B cell (primary cell): ENCODE data around the gene BCAS4. TPM values are rescaled to one million over a fixed set of nuclear protein-coding genes. Genes with fewer than 3 reads are reported as not detected.

Experiments used
- ATAC-seq: fragments of 200-7000 bp; cut with Tn5 transposase; one replicate; pipeline ENCODE4 v1.10.0; 2021; ENCODE audit warnings: low read depth, mild to moderate bottlenecking, moderate number of reproducible peaks, moderate library complexity
- CTCF ChIA-PET: fragments of 350-600 bp; sonication (Branson Sonifier 250); formaldehyde crosslinking; loops from one replicate; lab custom pipeline; 2021; ENCODE audit warnings: antibody characterized with exemption, inconsistent platforms; lab: Charles Lee
- POLR2A ChIA-PET: fragments of 350-600 bp; sonication (Branson Sonifier 250); formaldehyde crosslinking; loops from one replicate; lab custom pipeline; 2021; ENCODE audit warnings: antibody characterized with exemption; lab: Charles Lee
- DNase-seq: peaks from one replicate; pipeline ENCODE4 v3.0.0; 2013
- H2AFZ ChIP-seq: 2 replicates; pipeline ENCODE4 v1.6.1; 2012; ENCODE audit warnings: mild to moderate bottlenecking, low read depth, low read length; ENCODE audit not compliant: insufficient read depth, poor library complexity, severe bottlenecking
- H3K27ac ChIP-seq, 2 donors: 1 replicate in 1 of 2; 2 replicates in 1 of 2; pipeline ENCODE4 v1.5.1; 2012 to 2013; ENCODE audit warnings: low read length in 2 of 2, mild to moderate bottlenecking in 2 of 2, moderate library complexity in 1 of 2
- H3K27me3 ChIP-seq, 4 experiments: fragments of 200-600 bp in 1 of 4; sonication (generic) in 1 of 4; replicated peaks in 1 of 4; 1 replicate in 2 of 4; 2 replicates in 2 of 4; pipeline versions ENCODE4 v1.6.1 to v1.7.0; 2013 to 2016; ENCODE audit warnings: low read length in 3 of 4, mild to moderate bottlenecking in 2 of 4, mixed read lengths in 1 of 4, moderate library complexity in 1 of 4; ENCODE audit not compliant: insufficient read depth in 4 of 4, control insufficient read depth in 3 of 4; ENCODE audit errors: control extremely low read depth in 1 of 4
- H3K36me3 ChIP-seq, 2 experiments: replicated peaks in 1 of 2; 1 replicate in 1 of 2; 2 replicates in 1 of 2; pipeline versions ENCODE4 v1.6.1 to v1.7.1; 2013; ENCODE audit warnings: low read length in 1 of 2; ENCODE audit not compliant: insufficient read depth in 2 of 2, control insufficient read depth in 1 of 2; ENCODE audit errors: control extremely low read depth in 1 of 2, extremely low read depth in 1 of 2
- H3K4me1 ChIP-seq, 2 donors: fragments of 200-600 bp in 1 of 2; sonication (generic) in 1 of 2; 1 replicate in 1 of 2; 2 replicates in 1 of 2; pipeline versions ENCODE4 v1.5.1 to v1.6.1; 2013 to 2017; ENCODE audit warnings: low read length in 2 of 2; ENCODE audit not compliant: control insufficient read depth in 2 of 2, insufficient read depth in 2 of 2
- H3K4me2 ChIP-seq: replicated peaks from 2 replicates; pipeline ENCODE3; 2012; ENCODE audit warnings: mild to moderate bottlenecking, low read depth, low read length; ENCODE audit not compliant: poor library complexity, severe bottlenecking
- H3K4me3 ChIP-seq, 5 experiments: fragments of 200-600 bp in 1 of 5; sonication (generic) in 1 of 5; 1 replicate in 3 of 5; 2 replicates in 2 of 5; pipeline versions ENCODE4 v1.5.1 to v1.7.0; 2011 to 2016; ENCODE audit warnings: low read length in 4 of 5, mild to moderate bottlenecking in 4 of 5, low read depth in 2 of 5, control low read depth in 1 of 5, moderate library complexity in 1 of 5; ENCODE audit not compliant: insufficient read depth in 1 of 5; ENCODE audit errors: control extremely low read depth in 1 of 5, extremely low read depth in 1 of 5
- H3K79me2 ChIP-seq: fragments of 200-600 bp; sonication (generic); one replicate; pipeline ENCODE4 v1.6.0; 2016; ENCODE audit warnings: low read length; ENCODE audit not compliant: control insufficient read depth, insufficient read depth
- H3K9ac ChIP-seq: fragments of 200-600 bp; sonication (generic); 2 replicates; pipeline ENCODE4 v1.6.1; 2017; ENCODE audit warnings: mild to moderate bottlenecking, low read length, moderate library complexity
- H3K9me3 ChIP-seq, 3 donors: one replicate each; pipeline versions ENCODE4 v1.6.1 to v1.7.1; 2013; ENCODE audit warnings: low read length in 2 of 3; ENCODE audit not compliant: control insufficient read depth in 2 of 3, insufficient read depth in 1 of 3; ENCODE audit errors: control extremely low read depth in 1 of 3
- H4K20me1 ChIP-seq: 2 replicates; pipeline ENCODE4 v1.6.0; 2012; ENCODE audit warnings: mild to moderate bottlenecking, low read length; ENCODE audit not compliant: insufficient read depth, control insufficient read depth, poor library complexity, severe bottlenecking
- H3K27ac Mint-ChIP-seq: one replicate; pipeline ENCODE4 v1.8.0; 2021; ENCODE audit warnings: mixed read lengths
- H3K27me3 Mint-ChIP-seq: one replicate; pipeline ENCODE4 v1.8.0; 2021; ENCODE audit warnings: mixed read lengths
- H3K4me1 Mint-ChIP-seq: one replicate; pipeline ENCODE4 v1.8.0; 2021; ENCODE audit warnings: mixed read lengths
- H3K4me3 Mint-ChIP-seq: one replicate; pipeline ENCODE4 v1.8.0; 2021; ENCODE audit warnings: mixed read lengths
- H3K9me3 Mint-ChIP-seq: one replicate; pipeline ENCODE4 v1.8.0; 2022; ENCODE audit warnings: mixed read lengths; ENCODE audit not compliant: insufficient read depth
- EZH2 ChIP-seq: IDR thresholded peaks from 2 replicates; pipeline ENCODE4 v1.6.1; 2012; ENCODE audit warnings: borderline replicate concordance, low read depth, mild to moderate bottlenecking, moderate library complexity, low read length; ENCODE audit not compliant: insufficient read depth, poor library complexity, severe bottlenecking
- WGBS: methylation state at CpG from one replicate; pipeline ENCODE4 v1.1.5; 2013; ENCODE audit warnings: missing lambda C conversion rate; ENCODE audit not compliant: insufficient coverage; 5-methylcytosine and 5-hydroxymethylcytosine counted together
- intact Hi-C: fragments of 100-400 bp; cut with micrococcal nuclease; formaldehyde crosslinking; loops from one replicate; pipeline ENCODE4 v1.10.0; 2022
- polyA plus RNA-seq: library from polyadenylated mRNA; depleted of rRNA; stranded (reverse); fragments of >200 nt; gene quantifications from 2 replicates; pipeline ENCODE4 v1.2.3, GENCODE V29; 2012
- total RNA-seq, 2 donors: library from RNA; stranded (reverse); fragments of 120-200 nt in 1 of 2; gene quantifications; 1 replicate in 1 of 2; 2 replicates in 1 of 2; pipeline versions ENCODE4 v1.2.3 to v1.2.4, GENCODE V29; 2013 to 2022
- TF ChIP-seq, protein P1 (sequence below): fragments of 200-600 bp; IDR thresholded peaks from one replicate; pipeline ENCODE4 v1.8.0; 2022; ENCODE audit warnings: antibody characterized with exemption, mild to moderate bottlenecking

BCAS4 gene
- total and polyA plus RNA-seq, 2 donors (not counting 1 experiment from before 2014, with no cell fraction given): 44.8 to 88.2 TPM

DNA sequence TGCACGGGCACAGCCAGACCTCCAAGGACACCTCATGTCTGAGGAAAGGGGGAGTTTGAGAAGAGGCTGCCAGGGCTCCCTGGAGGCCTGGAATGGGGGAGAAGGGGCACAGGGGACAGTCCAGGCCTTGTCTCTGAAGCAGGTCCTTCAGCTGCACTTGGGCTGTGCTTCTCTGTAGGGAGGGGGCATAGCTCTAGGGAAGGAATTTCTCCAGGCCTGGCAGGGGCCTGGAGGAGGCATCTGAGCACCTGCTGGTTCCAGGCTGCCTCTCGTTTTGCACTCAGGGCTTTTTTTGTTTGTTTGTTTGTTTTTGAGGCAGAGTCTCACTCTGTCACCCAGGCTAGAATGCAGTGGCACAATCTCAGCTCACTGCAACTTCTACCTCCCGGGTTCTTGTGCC lies 67.7 kb downstream of the BCAS4 start:
- peaks cover 80% of the 10 kb centered on the region for H3K79me2 ChIP-seq
- peaks cover 0 to 46% of the 10 kb centered on the region in 2 experiments for H3K36me3 ChIP-seq
- ATAC-seq (no peak), DNase-seq (no peak)
- H3K4me1 Mint-ChIP-seq: peaks cover 17% of the 10 kb centered on the region
- CTCF ChIA-PET: interaction anchor here (0.6 kb wide), 1 partner anchor 69 kb away, joined by 3 read pairs; no protein-coding TSS in a partner anchor
- no peak overlapping the region for H3K9ac ChIP-seq
- no peaks in the 10 kb centered on the region for H3K27me3 ChIP-seq
- H3K27me3 Mint-ChIP-seq: no peaks in the 10 kb centered on the region
- H3K4me3 ChIP-seq: no peak overlapping the region
- intact Hi-C loops: no loop called here
- no peak overlapping the region for H3K4me3 Mint-ChIP-seq
- no peak overlapping the region for H3K27ac ChIP-seq
- no peak overlapping the region for H3K4me2 ChIP-seq
- POLR2A ChIA-PET: no interaction called here
- no peak overlapping the region for H3K27ac Mint-ChIP-seq
- no peaks in the 10 kb centered on the region for H3K9me3 ChIP-seq
- no peaks in the 10 kb centered on the region for H3K9me3 Mint-ChIP-seq
- 90% methylated on average over 2 of the region's 3 CpGs for WGBS
- peaks cover 5 to 16% of the 10 kb centered on the region in 2 donors for H3K4me1 ChIP-seq
- H2AFZ ChIP-seq: no peak overlapping the region
- no peak for TF ChIP-seq EZH2
- TF ChIP-seq, protein P1, sequence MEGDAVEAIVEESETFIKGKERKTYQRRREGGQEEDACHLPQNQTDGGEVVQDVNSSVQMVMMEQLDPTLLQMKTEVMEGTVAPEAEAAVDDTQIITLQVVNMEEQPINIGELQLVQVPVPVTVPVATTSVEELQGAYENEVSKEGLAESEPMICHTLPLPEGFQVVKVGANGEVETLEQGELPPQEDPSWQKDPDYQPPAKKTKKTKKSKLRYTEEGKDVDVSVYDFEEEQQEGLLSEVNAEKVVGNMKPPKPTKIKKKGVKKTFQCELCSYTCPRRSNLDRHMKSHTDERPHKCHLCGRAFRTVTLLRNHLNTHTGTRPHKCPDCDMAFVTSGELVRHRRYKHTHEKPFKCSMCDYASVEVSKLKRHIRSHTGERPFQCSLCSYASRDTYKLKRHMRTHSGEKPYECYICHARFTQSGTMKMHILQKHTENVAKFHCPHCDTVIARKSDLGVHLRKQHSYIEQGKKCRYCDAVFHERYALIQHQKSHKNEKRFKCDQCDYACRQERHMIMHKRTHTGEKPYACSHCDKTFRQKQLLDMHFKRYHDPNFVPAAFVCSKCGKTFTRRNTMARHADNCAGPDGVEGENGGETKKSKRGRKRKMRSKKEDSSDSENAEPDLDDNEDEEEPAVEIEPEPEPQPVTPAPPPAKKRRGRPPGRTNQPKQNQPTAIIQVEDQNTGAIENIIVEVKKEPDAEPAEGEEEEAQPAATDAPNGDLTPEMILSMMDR: no peak
- H4K20me1 ChIP-seq: peaks cover 66% of the 10 kb centered on the region

DNA sequence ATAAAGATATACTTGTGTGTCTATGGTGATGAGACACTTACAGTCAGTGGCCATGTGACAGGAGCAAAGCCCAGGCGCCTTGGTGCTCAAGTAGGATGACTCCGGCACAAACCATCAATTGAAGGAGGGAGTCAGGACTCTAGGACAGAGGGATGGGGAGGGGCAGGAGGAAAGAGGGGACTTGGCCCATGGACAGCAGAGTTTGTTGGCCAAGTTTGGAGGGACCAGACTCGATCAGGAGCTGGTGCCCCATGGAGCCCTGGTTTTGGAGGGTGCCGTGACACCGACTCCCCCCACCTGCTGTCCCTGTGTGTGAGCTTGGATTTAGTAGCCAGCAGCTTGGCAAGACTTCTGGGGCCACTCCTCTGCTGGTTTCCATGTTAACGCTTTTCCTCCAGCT lies 70.3 kb downstream of the BCAS4 start:
- H3K27me3 ChIP-seq: no peaks in the 10 kb centered on the region
- peaks cover 63% of the 10 kb centered on the region for H4K20me1 ChIP-seq
- no peaks in the 10 kb centered on the region for H3K9me3 ChIP-seq
- H2AFZ ChIP-seq: no peak overlapping the region
- no peak overlapping the region for H3K4me3 Mint-ChIP-seq
- DNase-seq (no peak), ATAC-seq (no peak)
- TF ChIP-seq, protein P1: no peak
- TF ChIP-seq EZH2: no peak
- intact Hi-C loops: no loop called here
- H3K36me3 ChIP-seq: peaks cover 0 to 50% of the 10 kb centered on the region in 2 experiments
- H3K27ac Mint-ChIP-seq: no peak overlapping the region
- peaks cover 85% of the 10 kb centered on the region for H3K79me2 ChIP-seq
- ChIA-PET CTCF (interaction anchor here (0.5 kb wide), 1 partner anchor 57 kb away, joined by 3 read pairs; no protein-coding TSS in a partner anchor), POLR2A (no interaction called here)
- no peak overlapping the region for H3K27ac ChIP-seq
- no peaks in the 10 kb centered on the region for H3K27me3 Mint-ChIP-seq
- WGBS: 96% methylated on average over 6 of the region's 6 CpGs
- no peak overlapping the region for H3K9ac ChIP-seq
- H3K9me3 Mint-ChIP-seq: no peaks in the 10 kb centered on the region
- H3K4me1 Mint-ChIP-seq: peaks cover 9% of the 10 kb centered on the region
- H3K4me2 ChIP-seq: no peak overlapping the region
- no peaks in the 10 kb centered on the region for H3K4me1 ChIP-seq
- H3K4me3 ChIP-seq: no peak overlapping the region
